HG03025 (cell line): ENCODE results near the gene PLEKHN1.

Source experiments
- ATAC-seq: cut with Tn5 transposase; IDR thresholded peaks from one replicate; pipeline ENCODE4 v1.9.1; 2021; ENCODE audit warnings: mild to moderate bottlenecking, moderate library complexity; ENCODE audit not compliant: unreplicated experiment, low FRiP score

PLEKHN1 gene

DNA sequence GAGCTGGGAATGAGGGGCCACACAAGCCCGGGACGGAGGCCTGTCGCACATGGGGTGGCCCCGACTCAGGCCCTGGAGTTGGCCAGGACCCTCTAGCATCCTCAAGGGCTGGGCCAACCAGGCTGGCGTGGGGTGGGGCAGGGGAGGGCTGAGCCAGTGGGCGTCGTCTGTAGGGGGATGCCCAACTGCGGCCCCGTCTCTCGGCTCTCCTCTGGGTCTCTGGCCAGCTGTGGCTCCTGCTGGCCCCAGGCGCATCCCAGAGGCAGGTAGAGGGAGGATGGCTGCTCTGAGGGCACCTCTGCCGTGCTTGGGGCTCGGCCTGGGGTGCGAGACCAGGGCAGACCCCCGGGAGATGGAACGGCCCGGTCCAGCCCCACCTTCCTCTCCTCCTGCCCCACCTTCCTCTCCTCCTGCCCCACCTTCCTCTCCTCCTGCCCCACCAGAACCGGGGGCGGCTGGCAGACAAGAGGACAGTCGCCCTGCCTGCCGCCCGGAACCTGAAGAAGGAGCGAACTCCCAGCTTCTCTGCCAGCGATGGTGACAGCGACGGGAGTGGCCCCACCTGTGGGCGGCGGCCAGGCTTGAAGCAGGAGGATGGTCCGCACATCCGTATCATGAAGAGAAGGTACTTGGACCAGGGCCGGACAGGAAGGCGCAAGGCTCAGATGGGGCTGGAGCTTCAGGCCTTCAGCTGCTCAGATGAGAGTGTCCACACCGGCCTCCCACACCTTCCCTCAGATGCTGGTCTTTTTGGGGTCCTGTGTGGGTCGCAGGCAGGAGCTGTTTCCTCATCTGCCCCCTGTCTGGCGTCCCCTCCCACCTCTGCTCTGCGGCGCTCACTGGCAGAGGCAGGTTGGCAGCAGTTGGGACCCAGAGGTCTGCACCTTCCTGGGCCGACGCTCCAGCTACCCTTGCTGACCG, 36.3 kb upstream of the PLEKHN1 start:
- ATAC-seq, result no peak

DNA sequence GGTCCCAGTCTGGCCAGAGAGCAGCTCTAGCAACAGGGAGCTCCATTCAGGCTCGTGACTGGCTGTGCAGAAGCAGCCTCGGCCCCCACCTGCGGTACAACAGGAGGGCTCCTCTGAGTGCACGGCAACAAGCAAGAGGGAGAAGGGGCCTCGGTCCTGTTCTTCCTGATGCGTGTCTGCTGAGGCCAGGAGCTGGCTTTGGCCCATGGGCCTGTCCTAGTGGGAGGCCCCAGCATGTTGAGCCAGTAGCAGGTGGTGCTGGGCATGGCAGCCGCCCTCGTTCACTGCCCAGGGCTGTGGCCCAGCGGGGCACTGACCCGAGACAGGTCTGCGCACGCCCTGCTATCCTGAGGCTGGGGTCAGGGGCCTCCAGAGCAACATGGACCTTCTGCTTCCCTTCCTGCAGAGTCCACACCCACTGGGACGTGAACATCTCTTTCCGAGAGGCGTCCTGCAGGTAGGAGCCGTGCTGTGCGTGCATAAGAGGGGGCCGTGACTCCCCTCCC, 35.6 kb upstream of the PLEKHN1 start:
- no peak for ATAC-seq

DNA sequence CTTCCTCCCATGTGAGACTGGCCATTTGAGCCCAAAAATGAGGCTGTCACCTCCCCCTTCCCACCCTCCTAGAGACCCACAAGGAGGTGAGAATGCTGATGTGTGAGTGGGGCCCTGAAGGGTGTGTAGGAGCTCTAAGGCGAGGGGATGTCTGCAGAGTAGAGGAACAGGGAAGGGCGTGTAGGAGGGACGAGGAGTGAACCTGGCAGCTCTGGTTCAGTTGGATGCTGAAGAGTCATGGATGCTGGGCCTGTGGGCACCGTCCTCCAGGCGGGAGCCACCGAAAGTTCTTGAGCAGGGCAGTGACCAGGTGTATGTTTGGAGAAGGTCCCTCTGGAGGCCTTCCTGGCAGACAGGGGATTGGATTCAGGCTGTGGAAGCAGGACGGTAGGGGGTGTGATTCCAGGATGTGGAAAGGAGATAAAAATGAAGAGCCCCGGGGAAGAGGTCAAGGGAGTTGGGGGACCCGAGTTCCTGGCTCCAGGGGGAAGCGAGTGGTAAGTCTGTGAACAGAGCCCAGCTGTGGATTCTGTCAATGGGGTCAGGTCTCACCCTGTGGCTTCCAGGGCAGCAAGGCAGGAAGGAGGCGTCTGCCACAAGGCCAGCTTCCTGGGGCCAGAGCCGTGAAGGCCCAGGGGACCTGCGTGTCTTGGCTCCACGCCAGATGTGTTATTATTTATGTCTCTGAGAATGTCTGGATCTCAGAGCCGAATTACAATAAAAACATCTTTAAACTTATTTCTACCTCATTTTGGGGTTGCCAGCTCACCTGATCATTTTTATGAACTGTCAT, 34.7 kb upstream of the PLEKHN1 start:
- ATAC-seq, result no peak

DNA sequence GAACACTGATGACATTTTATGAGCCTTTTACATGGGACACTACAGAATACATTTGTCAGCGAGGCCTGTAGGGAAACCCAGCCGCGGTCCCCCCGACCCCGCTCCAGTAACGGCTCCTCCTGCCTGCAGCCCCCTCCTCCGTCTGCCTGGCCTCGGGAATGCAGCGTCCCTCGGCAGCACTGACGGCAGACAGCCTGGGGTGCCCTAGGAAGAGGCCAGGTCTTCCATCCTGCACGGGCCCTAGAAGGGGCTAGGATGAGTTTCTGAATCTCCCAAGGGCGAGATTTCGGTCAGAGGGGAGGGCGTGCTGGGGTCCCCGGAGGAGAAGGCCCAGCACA, 34.1 kb upstream of the PLEKHN1 start:
- ATAC-seq, result no peak

DNA sequence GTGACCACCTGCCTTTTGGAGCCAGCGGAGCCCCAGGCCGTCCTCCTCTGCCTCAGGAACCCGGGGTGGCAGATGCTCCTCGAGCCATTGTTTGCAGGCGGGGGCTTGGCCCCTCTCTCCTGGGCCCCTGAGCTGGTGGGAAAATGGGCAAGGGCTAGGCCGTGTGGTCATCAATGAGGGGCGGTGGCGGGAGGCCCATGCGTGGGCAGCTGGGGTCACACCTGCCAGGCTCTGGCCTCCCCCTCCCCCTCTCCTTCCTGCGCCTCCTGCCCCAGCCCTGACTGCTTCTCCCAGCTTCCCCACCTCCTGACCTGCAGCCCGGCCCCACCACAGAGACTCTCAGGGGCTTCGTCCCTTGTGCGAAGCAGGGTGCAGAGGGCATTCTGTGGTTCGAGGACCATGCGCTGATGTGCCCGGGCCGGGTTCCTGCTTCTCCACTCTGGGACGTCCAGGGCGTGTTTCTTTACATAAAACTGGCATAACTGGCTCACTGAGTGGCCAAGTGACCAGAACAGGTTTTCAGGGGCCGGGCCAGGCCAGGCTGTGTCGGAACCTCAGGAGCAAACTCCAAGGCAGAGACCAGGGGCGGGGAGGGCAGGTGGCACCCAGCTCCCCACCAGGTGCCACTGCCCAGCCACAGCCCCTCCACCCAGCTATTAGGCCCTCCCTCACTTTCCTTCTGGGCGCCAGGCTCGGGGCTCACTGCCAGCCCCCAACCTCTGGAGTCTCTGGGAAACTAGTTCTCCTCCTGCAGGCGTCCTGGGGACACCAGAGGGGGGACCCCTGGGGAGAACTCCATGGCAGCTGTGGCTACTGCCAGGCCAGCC, 33.3 kb upstream of the PLEKHN1 start:
- ATAC-seq, result no peak

- no peak for ATAC-seq
Observed at GRCh38 chr1:933603-933940, 32.7 kb upstream of the PLEKHN1 start.

DNA sequence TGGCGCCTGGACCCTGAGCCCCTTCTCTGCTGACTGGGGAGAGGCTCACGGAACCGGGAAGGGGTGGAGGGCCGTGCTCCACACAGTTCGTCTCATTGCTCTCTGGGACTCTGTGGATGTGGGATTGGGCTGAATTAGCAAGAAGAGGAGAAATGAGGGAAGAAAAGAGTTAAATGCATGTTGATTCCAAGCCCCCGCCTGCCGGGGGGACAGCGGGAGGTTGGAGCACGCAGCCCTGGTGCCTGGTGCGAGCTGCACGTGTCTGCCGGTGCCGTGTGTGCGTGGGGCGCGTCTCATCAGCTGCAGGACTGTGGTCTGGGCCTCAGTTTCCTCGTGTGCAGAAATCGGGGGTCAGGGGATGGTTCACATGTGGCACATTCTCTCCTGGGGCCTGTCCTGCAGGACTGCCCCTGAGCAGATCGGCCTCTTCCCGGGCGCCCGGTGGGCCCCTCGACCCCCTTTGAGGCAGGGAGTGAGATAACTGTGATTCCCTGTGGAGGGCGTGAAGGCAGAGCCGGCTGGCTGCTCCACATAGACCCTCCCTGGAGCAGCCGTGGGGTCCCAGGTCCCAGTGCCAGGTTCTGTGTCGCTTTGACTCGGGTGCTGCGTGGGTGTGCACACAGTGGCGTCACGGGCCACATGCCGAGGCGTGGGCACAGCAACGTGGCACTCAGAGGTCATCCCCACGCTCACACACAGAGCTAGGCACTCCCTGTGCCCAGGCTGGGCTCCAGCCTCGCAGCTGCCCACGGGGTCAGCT, 31.1 kb upstream of the PLEKHN1 start:
- no peak for ATAC-seq

- ATAC-seq, result no peak
Observed at GRCh38 chr1:935751-936231, 30.5 kb upstream of the PLEKHN1 start.

GRCh38 chr1:936348-937264, 29.7 kb upstream of the PLEKHN1 start:
- ATAC-seq, result no peak

DNA sequence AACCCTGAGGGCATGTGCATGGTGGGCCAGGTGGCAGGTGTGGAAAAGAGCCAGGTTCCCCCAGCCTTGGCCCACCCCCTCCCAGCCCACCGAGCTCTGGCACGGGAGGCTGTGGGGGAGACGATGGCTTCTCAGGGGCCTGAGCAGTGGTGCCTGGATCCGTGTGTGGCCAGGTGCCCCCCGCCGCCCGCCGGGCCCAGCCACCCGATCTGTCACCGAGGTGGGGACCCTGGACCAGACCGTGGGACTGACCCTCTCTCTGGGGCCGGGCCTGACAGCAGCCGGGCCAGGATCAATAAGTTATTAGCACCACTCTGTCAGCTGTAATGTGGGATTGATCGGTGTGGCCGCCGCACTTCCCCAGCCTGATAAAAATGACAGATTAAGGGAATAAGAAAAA, 28.8 kb upstream of the PLEKHN1 start:
- ATAC-seq, result no peak

DNA sequence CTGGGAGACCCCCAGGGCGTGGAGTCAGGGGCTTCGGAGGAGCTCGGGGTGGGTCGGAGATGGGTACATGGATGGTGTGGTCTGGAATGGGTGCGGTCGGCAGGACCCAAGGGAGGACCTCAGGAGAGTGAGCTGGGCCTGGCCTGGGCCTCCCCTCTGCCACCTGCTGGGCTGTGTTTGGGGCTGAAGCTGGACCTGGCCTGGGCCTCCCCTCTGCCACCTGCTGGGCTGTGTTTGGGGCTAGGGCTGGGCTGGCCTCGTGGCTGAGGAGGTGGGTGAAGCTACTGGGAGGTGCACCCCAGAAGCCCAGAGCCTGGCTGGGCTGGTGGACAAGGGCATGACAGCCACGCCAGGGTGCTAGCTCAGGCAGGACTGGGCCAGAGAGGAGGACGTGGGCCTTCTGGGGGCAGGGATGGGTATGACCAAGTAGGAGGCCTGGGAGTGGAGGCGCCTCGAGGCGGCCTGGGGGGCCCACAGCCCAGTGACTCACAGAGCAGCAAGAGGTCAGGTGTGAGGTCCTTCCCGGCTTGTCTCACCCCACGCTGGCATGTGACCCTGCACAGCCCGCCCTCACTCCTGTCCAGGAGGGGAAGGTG, 28.1 kb upstream of the PLEKHN1 start:
- no peak for ATAC-seq

DNA sequence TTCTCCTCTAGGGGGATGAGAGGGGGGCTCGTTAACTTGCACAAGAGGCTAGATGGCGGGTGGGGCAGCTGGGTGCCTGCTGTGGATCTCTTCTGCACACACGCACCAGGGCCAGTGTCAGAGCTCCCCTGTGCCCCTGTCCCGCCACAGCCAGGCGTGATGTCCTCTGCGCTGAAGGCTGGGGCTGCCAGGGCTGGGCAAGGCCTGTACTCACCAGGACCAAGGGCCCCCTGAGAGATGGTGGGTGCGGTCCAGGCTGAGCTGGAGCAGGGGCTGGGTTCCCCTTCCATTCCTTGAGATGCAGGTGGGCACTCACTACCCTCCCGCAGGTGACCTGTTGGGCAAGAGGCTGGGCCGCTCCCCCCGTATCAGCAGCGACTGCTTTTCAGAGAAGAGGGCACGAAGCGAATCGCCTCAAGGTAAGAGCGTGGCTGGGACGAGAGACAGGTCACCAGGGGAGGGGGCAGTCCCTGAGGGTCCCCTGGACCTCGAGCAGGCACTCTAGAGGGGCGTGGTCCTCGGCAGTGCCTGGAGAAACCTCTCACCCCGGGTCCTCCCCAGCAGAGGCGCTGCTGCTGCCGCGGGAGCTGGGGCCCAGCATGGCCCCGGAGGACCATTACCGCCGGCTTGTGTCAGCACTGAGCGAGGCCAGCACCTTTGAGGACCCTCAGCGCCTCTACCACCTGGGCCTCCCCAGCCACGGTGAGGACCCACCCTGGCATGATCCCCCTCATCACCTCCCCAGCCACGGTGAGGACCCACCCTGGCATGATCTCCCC, 27.4 kb upstream of the PLEKHN1 start:
- no peak for ATAC-seq

- no peak for ATAC-seq
Observed at GRCh38 chr1:939511-940106, 26.7 kb upstream of the PLEKHN1 start.

DNA sequence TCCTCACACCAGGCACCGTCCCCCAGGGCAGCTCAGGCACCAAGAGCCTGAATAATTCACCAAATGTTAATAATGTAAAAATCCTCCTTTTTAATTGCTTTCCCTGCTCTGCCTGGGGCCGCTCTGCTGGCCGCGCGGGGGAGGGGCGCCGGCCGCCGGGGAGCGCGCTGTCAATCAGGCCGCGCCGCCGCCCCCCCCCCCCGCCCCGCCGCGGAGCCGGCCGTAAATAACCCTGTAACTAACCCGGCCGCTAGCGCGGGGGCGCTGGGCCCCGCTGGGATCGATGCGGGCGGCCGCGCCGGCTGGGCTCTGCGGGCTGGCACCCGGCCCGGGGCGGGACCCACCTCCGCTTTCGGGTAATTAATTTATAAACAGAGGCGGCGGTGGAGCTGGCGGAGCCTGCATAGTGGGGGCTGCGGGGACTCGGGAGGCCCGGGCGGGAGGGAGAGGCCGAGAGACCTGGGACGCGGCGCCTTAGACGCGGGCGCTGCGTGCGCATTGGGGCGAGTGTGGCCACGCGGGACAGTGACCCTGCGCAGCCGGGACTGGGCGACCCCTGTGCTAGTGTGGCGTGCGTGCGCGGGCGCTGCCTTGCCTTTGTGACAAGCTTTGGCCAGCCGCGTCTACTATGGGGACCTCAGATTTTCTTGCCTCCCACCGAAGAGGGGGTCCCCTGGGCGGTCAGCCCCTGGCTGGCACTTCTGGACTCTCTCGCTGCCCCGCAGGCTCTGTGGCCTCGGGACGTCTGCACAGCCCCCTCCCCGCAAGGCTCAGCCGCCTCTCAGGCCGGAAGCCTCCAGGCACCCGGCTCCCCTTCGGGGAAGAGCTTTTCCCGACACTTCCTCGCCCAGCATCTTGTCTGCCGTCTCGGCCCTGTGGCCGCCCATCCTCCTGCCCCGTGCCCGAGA, 25.9 kb upstream of the PLEKHN1 start:
- no peak for ATAC-seq

DNA sequence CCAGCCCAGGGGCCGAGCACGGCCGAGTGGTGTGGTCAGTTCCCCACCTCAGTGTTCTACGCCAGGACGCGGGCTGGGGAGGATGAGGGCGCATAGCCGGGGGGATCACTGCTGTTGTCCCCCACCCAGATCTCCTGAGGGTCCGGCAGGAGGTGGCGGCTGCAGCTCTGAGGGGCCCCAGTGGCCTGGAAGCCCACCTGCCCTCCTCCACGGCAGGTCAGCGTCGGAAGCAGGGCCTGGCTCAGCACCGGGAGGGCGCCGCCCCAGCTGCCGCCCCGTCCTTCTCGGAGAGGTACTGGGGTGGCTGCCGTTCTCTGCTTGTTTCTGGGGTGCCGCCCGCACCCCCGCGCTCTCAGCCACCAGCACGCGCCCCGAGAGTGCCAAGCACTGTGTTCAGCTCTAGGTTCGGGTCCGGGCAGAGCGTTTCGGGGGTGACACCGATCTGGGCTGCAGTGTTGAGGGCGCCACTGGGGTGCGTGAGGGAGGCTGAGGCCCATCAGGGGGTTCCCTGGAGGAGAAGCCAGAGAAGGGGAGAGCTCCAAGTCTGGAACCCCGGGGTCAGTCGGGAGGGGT, 25.2 kb upstream of the PLEKHN1 start:
- ATAC-seq, result no peak
